ENCODE data around the gene PDIA5.

DNA sequence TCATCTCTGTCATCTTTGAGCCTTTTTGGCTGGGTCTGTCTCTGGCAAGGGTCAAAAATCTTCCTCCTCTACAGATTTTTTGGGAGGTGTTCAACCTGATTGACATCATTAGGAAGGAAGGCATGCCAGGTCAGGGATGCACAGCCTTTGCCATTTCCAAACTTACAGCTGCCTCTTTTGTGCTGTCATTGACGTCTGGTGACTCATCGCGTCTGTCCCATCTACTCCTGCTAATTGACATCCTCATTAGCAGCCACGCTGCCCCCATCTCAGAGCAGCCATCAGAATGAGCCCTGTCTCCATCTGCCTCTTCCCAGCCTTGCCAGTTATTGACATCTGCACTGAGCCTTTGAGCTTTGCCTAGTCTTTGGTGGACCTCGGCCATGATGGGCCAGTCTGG, 53.0 kb downstream of the PDIA5 start:
- TF ChIP-seq CTCF (IDR thresholded peaks at IDR 0.05) (no peak), POLR2A (IDR thresholded peaks at IDR 0.05) (no peak), EP300 (IDR thresholded peaks at IDR 0.05) (no peak)
